Thoracic aorta (tissue), 2 donors: ENCODE results near the gene NAPB. TPM values are rescaled to one million over a fixed set of nuclear protein-coding genes. Genes with fewer than 3 reads are reported as not detected.

Experiments used
- ATAC-seq: fragments of 150-250 bp; one replicate; pipeline ENCODE4 v1.8.0; 2017; ENCODE audit warnings: low read depth; ENCODE audit not compliant: insufficient number of reproducible peaks, low FRiP score
- DNase-seq: peaks from one replicate; pipeline ENCODE4 v3.0.0-alpha.2; 2020; ENCODE audit warnings: low spot score
- H3K27ac ChIP-seq, 2 donors: fragments of 200-600 bp; sonication (generic); 1 replicate in 1 of 2; 2 replicates in 1 of 2; pipeline ENCODE4 v1.5.1; 2016; ENCODE audit warnings: mild to moderate bottlenecking in 2 of 2, moderate library complexity in 2 of 2
- H3K27me3 ChIP-seq: fragments of 200-600 bp; sonication (generic); replicated peaks from 2 replicates; pipeline ENCODE4 v1.6.0; 2016; ENCODE audit warnings: mild to moderate bottlenecking; ENCODE audit not compliant: insufficient read depth
- H3K36me3 ChIP-seq: fragments of 200-600 bp; sonication (generic); one replicate; pipeline ENCODE4 v1.5.1; 2016
- H3K4me1 ChIP-seq, 2 donors: fragments of 200-600 bp; sonication (generic); 1 replicate in 1 of 2; 2 replicates in 1 of 2; pipeline versions ENCODE4 v1.5.1 to v1.6.0; 2016; ENCODE audit warnings: low read depth in 2 of 2, mild to moderate bottlenecking in 1 of 2; ENCODE audit not compliant: control insufficient read depth in 1 of 2
- H3K4me3 ChIP-seq: fragments of 200-600 bp; sonication (generic); 2 replicates; pipeline ENCODE4 v1.5.1; 2016; ENCODE audit warnings: mild to moderate bottlenecking
- H3K9me3 ChIP-seq: fragments of 200-600 bp; sonication (generic); 2 replicates; pipeline ENCODE4 v1.5.1; 2016
- CTCF ChIP-seq: fragments of 200-600 bp; sonication (generic); IDR thresholded peaks from one replicate; pipeline ENCODE4 v1.5.1; 2019; ENCODE audit warnings: antibody characterized with exemption
- total RNA-seq, 2 donors: library from RNA; depleted of rRNA; stranded (reverse); fragments of >200 nt; gene quantifications; one replicate each; pipeline versions ENCODE4 v1.1.0 to v1.2.3, GENCODE V29; 2016

Gene NAPB
- total RNA-seq, 2 donors from 2014 or later = 10.2 to 17.1 TPM

DNA sequence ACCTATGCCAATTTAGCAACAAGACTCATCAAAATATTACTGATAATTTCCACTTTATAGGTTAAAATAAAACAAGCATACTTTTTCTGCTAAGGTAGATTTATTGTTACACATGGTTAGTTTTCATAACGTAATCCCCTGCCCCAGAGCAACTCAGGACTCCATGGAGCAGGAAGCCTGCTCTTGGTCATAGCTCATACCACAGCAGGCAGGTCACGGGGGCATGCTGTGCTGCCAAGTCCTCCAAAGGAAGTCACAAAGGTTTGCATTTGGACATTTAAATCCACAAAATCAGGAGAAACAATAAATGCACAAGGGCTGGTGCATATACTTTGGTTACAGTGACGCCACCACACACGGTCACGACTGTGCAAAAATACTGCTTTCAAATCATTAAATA, 46.8 kb downstream of the NAPB start:
- H3K4me1 ChIP-seq = no peaks in the 10 kb centered on the region
- H3K27ac ChIP-seq = no peak overlapping the region
- peaks cover 31% of the 10 kb centered on the region for H3K36me3 ChIP-seq
- ATAC-seq (no peak), DNase-seq (no peak)
- no peaks in the 10 kb centered on the region for H3K27me3 ChIP-seq
- no peak overlapping the region for H3K4me3 ChIP-seq
- no peak for TF ChIP-seq CTCF
- H3K9me3 ChIP-seq = no peaks in the 10 kb centered on the region

DNA sequence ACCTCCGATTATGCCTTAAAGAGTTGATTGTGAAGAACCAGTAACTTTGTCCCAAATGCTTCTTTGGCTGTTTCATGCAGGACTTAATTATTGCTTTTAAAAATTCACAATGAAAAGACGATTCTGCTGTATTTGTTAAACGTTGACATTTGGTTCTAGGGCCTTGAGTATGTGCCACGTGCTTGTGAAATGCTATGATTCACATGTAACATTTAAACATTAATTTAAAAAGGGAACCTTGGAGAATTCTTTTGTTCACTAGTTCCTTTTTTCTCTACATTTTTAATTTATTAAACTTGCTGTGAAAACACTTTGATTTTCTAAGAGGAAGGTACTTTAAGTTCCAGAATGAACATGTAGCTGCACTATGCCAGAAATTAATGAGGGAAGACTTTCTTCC, 49.8 kb downstream of the NAPB start:
- no peak for TF ChIP-seq CTCF
- ATAC-seq (no peak), DNase-seq (no peak)
- Histone ChIP-seq H3K27me3 (no peaks in the 10 kb centered on the region), H3K9me3 (no peaks in the 10 kb centered on the region), H3K4me1 (peaks cover 0 to 9% of the 10 kb centered on the region in 2 donors), H3K4me3 (no peak overlapping the region), H3K27ac (no peak overlapping the region), H3K36me3 (peaks cover 33% of the 10 kb centered on the region)

DNA sequence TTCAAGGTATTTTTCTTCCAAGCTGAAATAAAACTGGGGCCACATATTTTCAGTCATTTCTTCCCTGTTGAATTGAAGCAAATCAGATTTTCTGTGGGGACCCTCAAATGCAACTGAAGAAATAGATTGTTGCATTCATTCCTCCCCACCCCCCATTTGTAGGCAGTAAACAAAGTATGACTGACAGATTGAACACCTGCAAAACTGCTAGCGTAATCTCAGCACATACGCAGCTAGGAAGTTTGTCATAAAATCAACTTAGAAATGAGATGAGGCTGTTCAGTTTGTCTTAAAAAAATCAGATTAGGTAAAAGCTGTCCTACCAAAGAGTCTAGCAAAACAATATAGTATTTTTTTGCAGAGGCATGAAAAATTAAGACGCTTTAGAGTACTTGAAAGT, 50.4 kb downstream of the NAPB start:
- H3K27ac ChIP-seq = no peak overlapping the region
- no peak for ATAC-seq
- no peaks in the 10 kb centered on the region for H3K27me3 ChIP-seq
- DNase-seq = no peak
- H3K4me1 ChIP-seq = peaks cover 0 to 16% of the 10 kb centered on the region in 2 donors
- no peaks in the 10 kb centered on the region for H3K9me3 ChIP-seq
- no peak for TF ChIP-seq CTCF
- peaks cover 33% of the 10 kb centered on the region for H3K36me3 ChIP-seq
- no peak overlapping the region for H3K4me3 ChIP-seq

DNA sequence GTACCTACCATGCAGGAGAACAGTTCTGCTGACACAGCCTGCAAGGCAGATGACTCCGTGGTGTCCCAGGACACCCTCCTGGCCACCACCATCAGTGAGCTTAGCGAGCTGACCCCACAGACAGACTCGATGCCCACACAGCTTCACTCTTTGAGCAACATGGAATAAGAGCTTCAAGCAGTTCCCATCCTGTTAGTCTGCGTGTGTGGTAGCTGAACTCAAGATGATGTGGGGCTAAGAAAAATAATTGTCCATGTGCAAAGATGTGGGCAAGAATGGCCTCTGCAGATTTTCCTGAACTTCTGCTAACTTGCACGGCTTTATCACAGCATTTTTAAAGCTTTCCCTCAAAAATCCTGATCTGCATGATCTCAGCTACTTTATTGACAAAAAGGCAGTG, 51.0 kb downstream of the NAPB start:
- H3K4me3 ChIP-seq = no peak overlapping the region
- peaks cover 33% of the 10 kb centered on the region for H3K36me3 ChIP-seq
- DNase-seq (no peak), ATAC-seq (no peak)
- no peaks in the 10 kb centered on the region for H3K9me3 ChIP-seq
- no peak for TF ChIP-seq CTCF
- no peaks in the 10 kb centered on the region for H3K27me3 ChIP-seq
- H3K27ac ChIP-seq = no peak overlapping the region
- H3K4me1 ChIP-seq = peaks cover 0 to 21% of the 10 kb centered on the region in 2 donors

GRCh38 chr20:23369072-23369823, 52.0 kb downstream of the NAPB start:
- no peaks in the 10 kb centered on the region for H3K27me3 ChIP-seq
- no peak overlapping the region for H3K4me3 ChIP-seq
- H3K9me3 ChIP-seq = no peaks in the 10 kb centered on the region
- ATAC-seq = no peak
- no peak for DNase-seq
- peaks cover 38% of the 10 kb centered on the region for H3K36me3 ChIP-seq
- TF ChIP-seq CTCF = no peak
- no peak overlapping the region for H3K27ac ChIP-seq
- peaks cover under 1 to 21% of the 10 kb centered on the region in 2 donors for H3K4me1 ChIP-seq
